ENCODE data around the gene DOCK4. TPM values are rescaled to one million over a fixed set of nuclear protein-coding genes. Genes with fewer than 3 reads are reported as not detected.

Gene DOCK4
- total RNA-seq, 2 experiments from 2014 or later, result 0.32 TPM

- DNase-seq (no peak), ATAC-seq (no peak)
- ChIA-PET CTCF (no interaction called here), POLR2A (no interaction called here)
- Mint-ChIP-seq H3K27ac (no peak overlapping the region), H3K4me1 (no peaks in the 10 kb centered on the region), H3K4me3 (no peak overlapping the region), H3K36me3 (ENCODE audit: low read depth) (no peaks in the 10 kb centered on the region), H3K27me3 (peaks cover 5% of the 10 kb centered on the region), H3K9me3 (ENCODE audit: low read depth) (no peaks in the 10 kb centered on the region)
- intact Hi-C loops (cut with DNase I, micrococcal nuclease), result no loop called here
Measured at GRCh38 chr7:112065758-112066157, 140.4 kb downstream of the DOCK4 start.

- Mint-ChIP-seq H3K4me3 (no peak overlapping the region), H3K27ac (no peak overlapping the region), H3K9me3 (ENCODE audit: low read depth) (no peaks in the 10 kb centered on the region), H3K36me3 (ENCODE audit: low read depth) (no peaks in the 10 kb centered on the region), H3K27me3 (peaks cover 2% of the 10 kb centered on the region), H3K4me1 (no peaks in the 10 kb centered on the region)
- DNase-seq, result no peak
- ChIA-PET POLR2A (no interaction called here), CTCF (interaction anchor here (0.7 kb wide), 1 partner anchor 19 kb away, joined by 3 read pairs; no protein-coding TSS in a partner anchor)
- ATAC-seq, result no peak
- intact Hi-C loops (cut with DNase I, micrococcal nuclease), result no loop called here
Measured at GRCh38 chr7:112064627-112065385, 141.4 kb downstream of the DOCK4 start.

GRCh38 chr7:112063974-112064373 lies 142.2 kb downstream of the DOCK4 start:
- no peaks in the 10 kb centered on the region for H3K27me3 Mint-ChIP-seq
- no peak overlapping the region for H3K27ac Mint-ChIP-seq
- intact Hi-C loops (cut with DNase I, micrococcal nuclease), result no loop called here
- H3K4me3 Mint-ChIP-seq, result no peak overlapping the region
- H3K36me3 Mint-ChIP-seq (ENCODE audit: low read depth), result no peaks in the 10 kb centered on the region
- H3K9me3 Mint-ChIP-seq (ENCODE audit: low read depth), result no peaks in the 10 kb centered on the region
- DNase-seq (no peak), ATAC-seq (no peak)
- ChIA-PET CTCF (interaction anchor here (0.6 to 0.7 kb wide), 2 partner anchors 18 to 56 kb away, joined by 3 read pairs; no protein-coding TSS in a partner anchor), POLR2A (no interaction called here)
- H3K4me1 Mint-ChIP-seq, result no peaks in the 10 kb centered on the region

- DNase-seq (no peak), ATAC-seq (no peak)
- CTCF ChIA-PET, result no interaction called here
- POLR2A ChIA-PET, result no interaction called here
- Mint-ChIP-seq H3K27me3 (no peaks in the 10 kb centered on the region), H3K36me3 (ENCODE audit: low read depth) (no peaks in the 10 kb centered on the region), H3K4me1 (peaks cover 3% of the 10 kb centered on the region), H3K27ac (no peak overlapping the region), H3K9me3 (ENCODE audit: low read depth) (no peaks in the 10 kb centered on the region), H3K4me3 (no peak overlapping the region)
- intact Hi-C loops (cut with DNase I, micrococcal nuclease), result no loop called here
Measured at GRCh38 chr7:112061051-112061450, 145.1 kb downstream of the DOCK4 start.

- no peak for ATAC-seq
- intact Hi-C loops (cut with DNase I, micrococcal nuclease), result no loop called here
- Mint-ChIP-seq H3K4me1 (peaks cover 3% of the 10 kb centered on the region), H3K4me3 (no peak overlapping the region), H3K27me3 (no peaks in the 10 kb centered on the region), H3K9me3 (ENCODE audit: low read depth) (no peaks in the 10 kb centered on the region), H3K27ac (no peak overlapping the region), H3K36me3 (ENCODE audit: low read depth) (no peaks in the 10 kb centered on the region)
- POLR2A ChIA-PET, result no interaction called here
- CTCF ChIA-PET, result no interaction called here
- no peak for DNase-seq
Measured at GRCh38 chr7:112060625-112061024, 145.6 kb downstream of the DOCK4 start.

GRCh38 chr7:112059675-112060074 lies 146.5 kb downstream of the DOCK4 start:
- H3K36me3 Mint-ChIP-seq (ENCODE audit: low read depth), result no peaks in the 10 kb centered on the region

GRCh38 chr7:112058686-112059085 lies 147.5 kb downstream of the DOCK4 start:
- Mint-ChIP-seq H3K4me3 (no peak overlapping the region), H3K27ac (no peak overlapping the region), H3K27me3 (no peaks in the 10 kb centered on the region), H3K9me3 (ENCODE audit: low read depth) (no peaks in the 10 kb centered on the region), H3K4me1 (peaks cover 3% of the 10 kb centered on the region), H3K36me3 (ENCODE audit: low read depth) (no peaks in the 10 kb centered on the region)
- ChIA-PET POLR2A (no interaction called here), CTCF (no interaction called here)
- intact Hi-C loops (cut with DNase I, micrococcal nuclease), result no loop called here
- no peak for ATAC-seq
- no peak for DNase-seq

More at GRCh38 chr7:112059675-112060074, 146.5 kb downstream of the DOCK4 start:
- no peaks in the 10 kb centered on the region for H3K27me3 Mint-ChIP-seq
- H3K9me3 Mint-ChIP-seq (ENCODE audit: low read depth), result no peaks in the 10 kb centered on the region
- H3K4me1 Mint-ChIP-seq, result peaks cover 3% of the 10 kb centered on the region
- no peak for ATAC-seq
- intact Hi-C loops (cut with DNase I, micrococcal nuclease), result no loop called here
- H3K27ac Mint-ChIP-seq, result no peak overlapping the region
- no peak for DNase-seq
- POLR2A ChIA-PET, result no interaction called here
- CTCF ChIA-PET, result interaction anchor here (0.6 kb wide), 1 partner anchor 185 kb away, joined by 3 read pairs; no protein-coding TSS in a partner anchor
- H3K4me3 Mint-ChIP-seq, result no peak overlapping the region

GRCh38 chr7:112056409-112056808 lies 149.8 kb downstream of the DOCK4 start:
- intact Hi-C loops (cut with DNase I, micrococcal nuclease), result no loop called here
- ATAC-seq (no peak), DNase-seq (no peak)
- H3K4me3 Mint-ChIP-seq, result no peak overlapping the region
- CTCF ChIA-PET, result interaction anchor here (0.6 to 1.0 kb wide), 3 partner anchors 39 to 85 kb away, joined by 3 to 5 read pairs (median 3); no protein-coding TSS in a partner anchor
- H3K27me3 Mint-ChIP-seq, result no peaks in the 10 kb centered on the region
- no peaks in the 10 kb centered on the region for H3K9me3 Mint-ChIP-seq (ENCODE audit: low read depth)
- H3K27ac Mint-ChIP-seq, result no peak overlapping the region
- peaks cover 3% of the 10 kb centered on the region for H3K4me1 Mint-ChIP-seq
- POLR2A ChIA-PET, result no interaction called here
- H3K36me3 Mint-ChIP-seq (ENCODE audit: low read depth), result no peaks in the 10 kb centered on the region

GRCh38 chr7:112053737-112054069 lies 152.5 kb downstream of the DOCK4 start:
- ChIA-PET POLR2A (no interaction called here), CTCF (no interaction called here)
- Mint-ChIP-seq H3K27me3 (no peaks in the 10 kb centered on the region), H3K9me3 (ENCODE audit: low read depth) (no peaks in the 10 kb centered on the region), H3K4me1 (peaks cover 3% of the 10 kb centered on the region), H3K4me3 (no peak overlapping the region), H3K27ac (no peak overlapping the region), H3K36me3 (ENCODE audit: low read depth) (no peaks in the 10 kb centered on the region)
- DNase-seq (no peak), ATAC-seq (no peak)
- intact Hi-C loops (cut with DNase I, micrococcal nuclease), result no loop called here

- Mint-ChIP-seq H3K36me3 (ENCODE audit: low read depth) (no peaks in the 10 kb centered on the region), H3K4me3 (no peak overlapping the region), H3K9me3 (ENCODE audit: low read depth) (no peaks in the 10 kb centered on the region), H3K4me1 (peaks cover 3% of the 10 kb centered on the region), H3K27me3 (no peaks in the 10 kb centered on the region), H3K27ac (no peak overlapping the region)
- intact Hi-C loops (cut with DNase I, micrococcal nuclease), result no loop called here
- ChIA-PET POLR2A (no interaction called here), CTCF (interaction anchor here (0.6 kb wide), 1 partner anchor 10 kb away, joined by 3 read pairs; no protein-coding TSS in a partner anchor)
- DNase-seq (no peak), ATAC-seq (no peak)
Measured at GRCh38 chr7:112052993-112053736, 153.0 kb downstream of the DOCK4 start.

GRCh38 chr7:112052498-112052897 lies 153.7 kb downstream of the DOCK4 start:
- Mint-ChIP-seq H3K27me3 (no peaks in the 10 kb centered on the region), H3K9me3 (ENCODE audit: low read depth) (no peaks in the 10 kb centered on the region), H3K36me3 (ENCODE audit: low read depth) (no peaks in the 10 kb centered on the region), H3K4me3 (no peak overlapping the region), H3K4me1 (peaks cover 3% of the 10 kb centered on the region), H3K27ac (no peak overlapping the region)
- ATAC-seq, result no peak
- intact Hi-C loops (cut with DNase I, micrococcal nuclease), result no loop called here
- ChIA-PET CTCF (interaction anchor here (0.6 kb wide), 1 partner anchor 9 kb away, joined by 3 read pairs; no protein-coding TSS in a partner anchor), POLR2A (no interaction called here)
- no peak for DNase-seq

- Mint-ChIP-seq H3K27me3 (no peaks in the 10 kb centered on the region), H3K4me3 (no peak overlapping the region), H3K9me3 (ENCODE audit: low read depth) (peaks cover 2% of the 10 kb centered on the region), H3K36me3 (ENCODE audit: low read depth) (no peaks in the 10 kb centered on the region), H3K27ac (no peak overlapping the region), H3K4me1 (no peaks in the 10 kb centered on the region)
- ATAC-seq (no peak), DNase-seq (no peak)
- CTCF ChIA-PET, result no interaction called here
- intact Hi-C loops (cut with DNase I, micrococcal nuclease), result no loop called here
- POLR2A ChIA-PET, result no interaction called here
Measured at GRCh38 chr7:112050250-112050881, 155.8 kb downstream of the DOCK4 start.

All from activated CD4-positive, alpha-beta T cell treated with anti-CD3 and anti-CD28 coated beads for 36 hours (primary cell).